Endothelial cell of umbilical vein (primary cell): ENCODE results near the gene SLC41A3. TPM values are rescaled to one million over a fixed set of nuclear protein-coding genes. Genes with fewer than 3 reads are reported as not detected.

Source experiments
- BruUV-seq: library from RNA; stranded (reverse); fragments of 400-500 nt; replicated peaks from 2 replicates; lab custom pipeline; 2021; lab: Mats Ljungman, UMichigan
- CTCF ChIA-PET: fragments of 300-600, 350-600 bp; sonication (Branson Sonifier 250); formaldehyde crosslinking; loops from one replicate; lab custom pipeline; 2021; ENCODE audit warnings: antibody characterized with exemption, inconsistent platforms; lab: Charles Lee
- POLR2A ChIA-PET: fragments of 300-600, 350-600 bp; sonication (Branson Sonifier 250); formaldehyde crosslinking; loops from one replicate; lab custom pipeline; 2021; ENCODE audit warnings: antibody characterized with exemption, inconsistent platforms; lab: Charles Lee
- DNase-seq: peaks from one replicate; pipeline ENCODE4 v3.0.0-alpha.2; 2011; ENCODE audit warnings: low read depth, low spot score
- FAIRE-seq: peaks from 2 replicates; lab custom pipeline; 2011; peaks lifted over from hg19 to GRCh38; lab: Jason Lieb, UNC
- H2AFZ ChIP-seq: 2 replicates; pipeline ENCODE4 v1.6.0; 2012; ENCODE audit warnings: low read depth, low read length, control low read depth, inconsistent platforms
- H3K27ac ChIP-seq: 2 replicates; pipeline ENCODE4 v1.5.1; 2011; ENCODE audit warnings: low read depth, mild to moderate bottlenecking, control low read depth, low read length, moderate library complexity; ENCODE audit not compliant: insufficient read depth
- H3K27me3 ChIP-seq, 2 experiments: 2 replicates each; pipeline versions ENCODE4 v1.6.0 to v1.6.1; 2011; ENCODE audit warnings: low read length in 2 of 2, mixed read lengths in 1 of 2; ENCODE audit not compliant: control insufficient read depth in 2 of 2, insufficient read depth in 2 of 2
- H3K36me3 ChIP-seq, 2 experiments: 2 replicates in 1 of 2; 3 replicates in 1 of 2; pipeline ENCODE4 v1.5.1; 2011; ENCODE audit warnings: low read length in 2 of 2, mild to moderate bottlenecking in 1 of 2, moderate library complexity in 1 of 2; ENCODE audit not compliant: control insufficient read depth in 2 of 2, insufficient read depth in 2 of 2; ENCODE audit errors: extremely low read depth in 1 of 2
- H3K4me1 ChIP-seq: 3 replicates; pipeline ENCODE4 v1.5.1; 2011; ENCODE audit warnings: mild to moderate bottlenecking, low read length; ENCODE audit not compliant: control insufficient read depth, insufficient read depth; ENCODE audit errors: extremely low read depth
- H3K4me2 ChIP-seq: 2 replicates; pipeline ENCODE4 v1.6.1; 2011; ENCODE audit warnings: low read length, control low read depth, mixed read lengths; ENCODE audit not compliant: insufficient read depth
- H3K4me3 ChIP-seq, 3 experiments: fragments of 200-600 bp in 1 of 3; sonication (generic), shearing (Covaris generic) in 1 of 3; replicated peaks in 1 of 3; 2 replicates each; pipeline ENCODE4 v1.5.1; 2011 to 2016; ENCODE audit warnings: control low read depth in 3 of 3, low read length in 3 of 3, mild to moderate bottlenecking in 2 of 3, inconsistent platforms in 1 of 3, low read depth in 1 of 3, moderate library complexity in 1 of 3; ENCODE audit not compliant: insufficient read depth in 1 of 3
- H3K79me2 ChIP-seq: 2 replicates; pipeline ENCODE4 v1.6.0; 2012; ENCODE audit warnings: low read length, inconsistent platforms; ENCODE audit not compliant: control insufficient read depth, insufficient read depth
- H3K9ac ChIP-seq: replicated peaks from 2 replicates; pipeline ENCODE3; 2011; ENCODE audit warnings: low read length, control low read depth; ENCODE audit not compliant: insufficient read depth; ENCODE audit errors: extremely low read depth
- H3K9me1 ChIP-seq: replicated peaks from 3 replicates; pipeline ENCODE4 v1.6.0; 2011; ENCODE audit warnings: mild to moderate bottlenecking, low read length; ENCODE audit not compliant: control insufficient read depth, insufficient read depth; ENCODE audit errors: extremely low read depth
- H3K9me3 ChIP-seq: replicated peaks from 2 replicates; pipeline ENCODE4 v1.5.1; 2012; ENCODE audit warnings: low read length, inconsistent platforms; ENCODE audit not compliant: control insufficient read depth, insufficient read depth
- H4K20me1 ChIP-seq: replicated peaks from 2 replicates; pipeline ENCODE3; 2011; ENCODE audit warnings: mild to moderate bottlenecking, low read length; ENCODE audit not compliant: control insufficient read depth, insufficient read depth; ENCODE audit errors: extremely low read depth
- CTCF ChIP-seq, 2 donors: IDR thresholded peaks; 1 replicate in 1 of 2; 2 replicates in 1 of 2; pipeline ENCODE4 v1.5.1; 2011; ENCODE audit warnings: low read length in 2 of 2, mild to moderate bottlenecking in 2 of 2, moderate library complexity in 2 of 2, control low read depth in 1 of 2, inconsistent platforms in 1 of 2, low read depth in 1 of 2; ENCODE audit not compliant: insufficient read depth in 1 of 2; ENCODE audit errors: extremely low read depth in 1 of 2
- EZH2 ChIP-seq: IDR thresholded peaks from 2 replicates; pipeline ENCODE4 v1.6.1; 2012; ENCODE audit warnings: borderline replicate concordance, low read depth, mild to moderate bottlenecking, moderate library complexity, low read length, inconsistent platforms; ENCODE audit not compliant: severe bottlenecking
- FOS ChIP-seq: IDR thresholded peaks from 2 replicates; pipeline ENCODE4 v1.6.1; 2011; ENCODE audit warnings: mild to moderate bottlenecking, low read length, moderate library complexity, borderline replicate concordance; ENCODE audit not compliant: insufficient read depth
- MAX ChIP-seq: IDR thresholded peaks from 2 replicates; pipeline ENCODE4 v1.6.1; 2011; ENCODE audit not compliant: insufficient read depth, insufficient read length
- MYC ChIP-seq: IDR thresholded peaks from one replicate; pipeline ENCODE4 v1.6.1; 2011; ENCODE audit warnings: mild to moderate bottlenecking, low read depth, low read length
- POLR2A ChIP-seq: IDR thresholded peaks from 2 replicates; pipeline ENCODE4 v1.6.1; 2012; ENCODE audit warnings: low read depth, mild to moderate bottlenecking, control low read depth, low read length
- POLR2AphosphoS5 ChIP-seq: IDR thresholded peaks from 2 replicates; pipeline ENCODE4 v1.6.1; 2012; ENCODE audit warnings: low read depth, mild to moderate bottlenecking, control low read depth, low read length, moderate library complexity; ENCODE audit not compliant: insufficient read depth
- dilution Hi-C: fragments of 300-500 bp; cut with MboI; formaldehyde crosslinking; loops from one replicate; pipeline ENCODE4 v1.15.0; 2019; ENCODE audit warnings: low sequenced_read_pairs; ENCODE audit not compliant: extremely low pct_ligation_motif_present
- intact Hi-C: fragments of 100-400 bp; cut with micrococcal nuclease; formaldehyde crosslinking; loops from one replicate; pipeline ENCODE4 v1.10.0; 2022
- polyA plus RNA-seq, 4 experiments: library from polyadenylated mRNA; depleted of rRNA in 3 of 4; stranded (reverse) in 3 of 4; unstranded in 1 of 4; fragments of >200 nt; gene quantifications; 2 replicates each; pipeline versions ENCODE4 v1.2.1 to v1.2.3, GENCODE V29; 2011 to 2012; ENCODE audit warnings: missing spikeins in 1 of 4
- total RNA-seq: library from RNA; stranded (reverse); gene quantifications from 2 replicates; pipeline ENCODE4 v1.2.3, GENCODE V29; 2021

Gene SLC41A3
- total and polyA plus RNA-seq, 2 donors (not counting 3 experiments of a cell fraction or from before 2014, with no cell fraction given): 52.5 to 118 TPM

- Histone ChIP-seq H3K4me2 (peak overlapping the region; percentile 24), H3K27me3 (no peaks in the 10 kb centered on the region), H4K20me1 (no peaks in the 10 kb centered on the region), H3K9me1 (no peaks in the 10 kb centered on the region), H3K4me1 (peaks cover 11% of the 10 kb centered on the region), H3K4me3 (no peak overlapping the region), H3K9ac (no peak overlapping the region), H3K27ac (no peak overlapping the region), H3K36me3 (no peaks in the 10 kb centered on the region), H3K9me3 (no peaks in the 10 kb centered on the region), H3K79me2 (no peaks in the 10 kb centered on the region), H2AFZ (no peak overlapping the region)
- FAIRE-seq (peak; percentile 96), DNase-seq (peak; percentile 90)
- intact Hi-C loops (no loop called here), dilution Hi-C loops (no loop called here)
- ChIA-PET POLR2A (no interaction called here), CTCF (interaction anchor here (0.8 to 2.5 kb wide), 4 partner anchors 27 to 84 kb away, joined by 3 to 9 read pairs (median 3); no protein-coding TSS in a partner anchor)
- peak in 1 of 2 donors; percentile 31 for TF ChIP-seq CTCF (IDR thresholded peaks at IDR 0.05; ENCODE audit: extremely low read depth in 1 of 2, insufficient read depth in 1 of 2, low read depth in 1 of 2, low read length in 2 of 2)
- TF ChIP-seq FOS: peak; percentile 61
- TF ChIP-seq MAX: peak; percentile 9
- TF ChIP-seq MYC: no peak
- no peak for TF ChIP-seq EZH2
- TF ChIP-seq POLR2A: peak; percentile 24
- peak; percentile 87 for TF ChIP-seq POLR2AphosphoS5
- BruUV-seq: no TSS peak
Observed at GRCh38 chr3:126129398-126129891, 45.5 kb upstream of the SLC41A3 start.
